GM23248 (cell line): ENCODE results near the gene TSPAN5. TPM values are rescaled to one million over a fixed set of nuclear protein-coding genes. Genes with fewer than 3 reads are reported as not detected.
A peak's percentile ranks its signal among the peaks of the same experiment; 100 is the strongest.

Experiments
- DNase-seq: peaks from one replicate; pipeline ENCODE4 v3.0.0-alpha.2; 2015
- H2AFZ ChIP-seq: fragments of 200-600 bp; sonication (generic); 2 replicates; pipeline ENCODE4 v1.6.1; 2016; ENCODE audit warnings: antibody characterized with exemption
- H3F3A ChIP-seq: fragments of 200-600 bp; sonication (generic); 2 replicates; pipeline ENCODE4 v1.6.1; 2016; ENCODE audit warnings: mild to moderate bottlenecking, antibody characterized with exemption, mixed run types; ENCODE audit not compliant: insufficient read depth
- H3K27ac ChIP-seq: fragments of 200-600 bp; sonication (generic); 2 replicates; pipeline ENCODE4 v1.5.1; 2016; ENCODE audit warnings: mild to moderate bottlenecking
- H3K27me3 ChIP-seq: fragments of 200-600 bp; sonication (generic); replicated peaks from 2 replicates; pipeline ENCODE4 v1.6.1; 2016; ENCODE audit warnings: mild to moderate bottlenecking; ENCODE audit not compliant: insufficient read depth
- H3K36me3 ChIP-seq: fragments of 200-600 bp; sonication (generic); 2 replicates; pipeline ENCODE4 v1.6.1; 2016; ENCODE audit warnings: low read depth, mild to moderate bottlenecking
- H3K4me1 ChIP-seq: fragments of 200-600 bp; sonication (generic); 2 replicates; pipeline ENCODE4 v1.6.1; 2016; ENCODE audit warnings: mild to moderate bottlenecking; ENCODE audit not compliant: insufficient read depth
- H3K4me2 ChIP-seq: fragments of 200-600 bp; sonication (generic); one replicate; pipeline ENCODE4 v1.6.1; 2016; ENCODE audit warnings: mild to moderate bottlenecking; ENCODE audit not compliant: unreplicated experiment
- H3K4me3 ChIP-seq: fragments of 200-600 bp; sonication (generic); 2 replicates; pipeline ENCODE4 v1.5.1; 2016; ENCODE audit warnings: mild to moderate bottlenecking
- H3K79me2 ChIP-seq: fragments of 200-600 bp; sonication (generic); 2 replicates; pipeline ENCODE4 v1.6.1; 2016; ENCODE audit warnings: mild to moderate bottlenecking; ENCODE audit not compliant: insufficient read depth
- H3K9ac ChIP-seq: fragments of 200-600 bp; sonication (generic); 2 replicates; pipeline ENCODE4 v1.6.1; 2016; ENCODE audit warnings: mild to moderate bottlenecking
- H3K9me2 ChIP-seq: fragments of 200-600 bp; sonication (generic); 2 replicates; pipeline ENCODE4 v1.6.1; 2016; ENCODE audit warnings: mixed run types, mild to moderate bottlenecking, moderate library complexity; ENCODE audit not compliant: insufficient read depth
- H3K9me3 ChIP-seq: fragments of 200-600 bp; sonication (generic); one replicate; pipeline ENCODE4 v1.6.1; 2017; ENCODE audit warnings: low read depth
- H4K20me1 ChIP-seq: fragments of 200-600 bp; sonication (generic); 2 replicates; pipeline ENCODE4 v1.6.0; 2016; ENCODE audit not compliant: insufficient read depth
- EZH2 ChIP-seq: fragments of 200-600 bp; sonication (generic); IDR thresholded peaks from 2 replicates; pipeline ENCODE4 v1.6.1; 2018; ENCODE audit warnings: antibody characterized with exemption, mild to moderate bottlenecking; ENCODE audit not compliant: insufficient read depth, poor library complexity, severe bottlenecking
- EZH2phosphoT487 ChIP-seq: fragments of 200-600 bp; sonication (generic); IDR thresholded peaks from 2 replicates; pipeline ENCODE4 v1.6.1; 2018; ENCODE audit warnings: antibody characterized with exemption, moderate library complexity, mild to moderate bottlenecking, low read depth; ENCODE audit not compliant: insufficient read depth
- WGBS, 2 experiments: methylation state at CpG; one replicate each; pipeline ENCODE4 v1.1.6; 2015 to 2017; ENCODE audit warnings: low lambda C conversion rate in 2 of 2, low coverage in 1 of 2; ENCODE audit errors: missing lambda C conversion rate in 2 of 2; 5-methylcytosine and 5-hydroxymethylcytosine counted together
- in situ Hi-C: fragments of 300-500 bp; cut with MboI; formaldehyde crosslinking; loops from 2 replicates; pipeline ENCODE4 v1.15.0; 2020
- polyA plus RNA-seq: library from polyadenylated mRNA; unstranded; fragments of >200 nt; fragmentation: Nextera tagmentation; extraction: Ambion mirVana; gene quantifications from 2 replicates; pipeline ENCODE4 v1.2.1, GENCODE V29; 2016
- total RNA-seq: library from RNA; depleted of rRNA; stranded (reverse); fragments of >200 nt; shearing (Covaris generic); gene quantifications from 2 replicates; pipeline ENCODE4 v1.2.3, GENCODE V29; 2014

TSPAN5 gene
- total and polyA plus RNA-seq, 2 experiments from 2014 or later, result 61.9 to 76.6 TPM

- Histone ChIP-seq H3K79me2 (peaks cover 34% of the 10 kb centered on the region), H3K9me3 (no peaks in the 10 kb centered on the region), H3F3A (peaks cover 36% of the 10 kb centered on the region), H2AFZ (no peak overlapping the region), H3K9me2 (no peaks in the 10 kb centered on the region), H3K4me3 (no peak overlapping the region), H4K20me1 (no peaks in the 10 kb centered on the region), H3K4me2 (no peak overlapping the region), H3K4me1 (peaks cover 30% of the 10 kb centered on the region), H3K27me3 (no peaks in the 10 kb centered on the region), H3K27ac (no peak overlapping the region), H3K36me3 (peaks cover 12% of the 10 kb centered on the region; the same call in 1 of the 2 replicates), H3K9ac (no peak overlapping the region)
- WGBS, 2 experiments, result 89 to 92% methylated on average over 5 of the region's 5 CpGs
- in situ Hi-C loops, result loop anchor here (25.0 kb wide), 2 partner anchors 189 to 939 kb away; partner anchors contain the start of gene TSPAN5
- TF ChIP-seq EZH2phosphoT487 (no peak), EZH2 (no peak)
- DNase-seq, result peak; percentile 47
These were observed 185.4 kb downstream of the TSPAN5 start for GRCh38 chr4:98473046-98473445.

- H3K27ac ChIP-seq, result no peak overlapping the region
- peaks cover 37% of the 10 kb centered on the region for H3K4me1 ChIP-seq
- H2AFZ ChIP-seq, result no peak overlapping the region
- DNase-seq, result no peak
- H3K9me3 ChIP-seq, result no peaks in the 10 kb centered on the region
- no peaks in the 10 kb centered on the region for H3K9me2 ChIP-seq
- H3K36me3 ChIP-seq, result peaks cover 12% of the 10 kb centered on the region; the same call in 1 of the 2 replicates
- H3K27me3 ChIP-seq, result no peaks in the 10 kb centered on the region
- H3K4me3 ChIP-seq, result no peak overlapping the region
- H3K4me2 ChIP-seq, result no peak overlapping the region
- H4K20me1 ChIP-seq, result no peaks in the 10 kb centered on the region
- no peak overlapping the region for H3K9ac ChIP-seq
- H3F3A ChIP-seq, result peaks cover 40% of the 10 kb centered on the region
- in situ Hi-C loops, result loop anchor here (25.0 kb wide), 2 partner anchors 191 to 941 kb away; partner anchors contain the start of gene TSPAN5
- TF ChIP-seq EZH2phosphoT487, result no peak
- no peak for TF ChIP-seq EZH2
- peaks cover 13% of the 10 kb centered on the region; the same call in 1 of the 2 replicates for H3K79me2 ChIP-seq
- 96% methylated on average over 7 of the region's 7 CpGs for WGBS, 2 experiments
These were observed 187.6 kb downstream of the TSPAN5 start for GRCh38 chr4:98470831-98471230.

GRCh38 chr4:98470366-98470765 is 188.0 kb downstream of the TSPAN5 start:
- Histone ChIP-seq H3K79me2 (peaks cover 13% of the 10 kb centered on the region; the same call in 1 of the 2 replicates), H4K20me1 (no peaks in the 10 kb centered on the region), H3K9me2 (no peaks in the 10 kb centered on the region), H3K27ac (no peak overlapping the region), H3K4me3 (no peak overlapping the region), H2AFZ (no peak overlapping the region), H3K4me1 (peaks cover 37% of the 10 kb centered on the region), H3K27me3 (no peaks in the 10 kb centered on the region), H3K9me3 (no peaks in the 10 kb centered on the region), H3K9ac (no peak overlapping the region), H3K4me2 (no peak overlapping the region), H3F3A (peaks cover 39% of the 10 kb centered on the region), H3K36me3 (peaks cover 12% of the 10 kb centered on the region; the same call in 1 of the 2 replicates)
- in situ Hi-C loops, result loop anchor here (25.0 kb wide), 2 partner anchors 192 to 942 kb away; partner anchors contain the start of gene TSPAN5
- whole genome bisulfite sequencing, 2 experiments, result 44 to 45% methylated on average over 3 of the region's 3 CpGs
- DNase-seq, result no peak
- TF ChIP-seq EZH2, result no peak
- no peak for TF ChIP-seq EZH2phosphoT487

DNA sequence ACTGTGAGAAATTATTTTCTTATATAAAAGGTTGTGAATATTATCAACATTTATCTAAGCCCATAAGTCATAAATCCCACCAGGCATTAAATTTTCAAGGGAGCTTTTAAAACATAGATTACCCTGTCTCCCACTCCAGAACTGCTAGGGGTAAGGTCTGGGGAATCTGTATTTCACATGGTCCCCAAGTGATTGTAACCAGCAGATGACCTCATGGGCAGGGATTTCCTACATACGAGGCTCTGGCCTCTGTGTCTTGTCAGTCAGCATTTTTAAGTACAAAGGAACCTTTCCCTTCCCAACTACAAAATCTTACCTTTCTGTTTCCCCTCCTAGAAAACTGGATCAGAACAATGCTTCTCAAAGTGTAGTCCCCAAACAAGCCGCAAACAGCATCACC is 188.6 kb downstream of the TSPAN5 start:
- peak; percentile 23 for DNase-seq
- no peaks in the 10 kb centered on the region for H4K20me1 ChIP-seq
- H3K27me3 ChIP-seq, result no peaks in the 10 kb centered on the region
- TF ChIP-seq EZH2phosphoT487 (no peak), EZH2 (no peak)
- H3K79me2 ChIP-seq, result peaks cover 13% of the 10 kb centered on the region; the same call in 1 of the 2 replicates
- H3K4me3 ChIP-seq, result no peak overlapping the region
- H2AFZ ChIP-seq, result no peak overlapping the region
- H3K9me3 ChIP-seq, result no peaks in the 10 kb centered on the region
- H3K36me3 ChIP-seq, result peaks cover 12% of the 10 kb centered on the region; the same call in 1 of the 2 replicates
- H3K9ac ChIP-seq, result no peak overlapping the region
- H3F3A ChIP-seq, result peaks cover 34% of the 10 kb centered on the region
- in situ Hi-C loops, result loop anchor here (25.0 kb wide), 2 partner anchors 193 to 943 kb away; partner anchors contain the start of gene TSPAN5
- H3K27ac ChIP-seq, result peak overlapping the region; percentile 82; the same call in 1 of the 2 replicates
- H3K4me1 ChIP-seq, result peaks cover 34% of the 10 kb centered on the region
- WGBS, 2 experiments, result 39 to 49% methylated on average over 2 of the region's 2 CpGs
- H3K4me2 ChIP-seq, result no peak overlapping the region
- H3K9me2 ChIP-seq, result no peaks in the 10 kb centered on the region
